GM12878 (cell line): Measurements from ENCODE around the gene ITPR2. TPM values are rescaled to one million over a fixed set of nuclear protein-coding genes. Genes with fewer than 3 reads are reported as not detected.

ENCODE experiments used
- ASH2L ChIP-seq: fragments of 300-600, 200-600 bp; sonication (generic); IDR thresholded peaks from 2 replicates; pipeline ENCODE4 v1.6.1; 2017; ENCODE audit warnings: low read depth, mild to moderate bottlenecking, borderline replicate concordance
- ATF3 ChIP-seq: IDR thresholded peaks from 2 replicates; pipeline ENCODE4 v1.6.1; 2011; ENCODE audit warnings: low read depth, mild to moderate bottlenecking, low read length, moderate library complexity, borderline replicate concordance; ENCODE audit errors: extremely low read depth
- ATF7 ChIP-seq: fragments of 450-650 bp; IDR thresholded peaks from 2 replicates; pipeline ENCODE4 v1.6.1; 2016; ENCODE audit warnings: low read depth, mild to moderate bottlenecking
- BACH1 ChIP-seq: fragments of 450-650 bp; IDR thresholded peaks from 2 replicates; pipeline ENCODE4 v1.6.1; 2017; ENCODE audit warnings: mild to moderate bottlenecking, borderline replicate concordance
- BHLHE40 ChIP-seq, 2 experiments: fragments of 450-650 bp in 1 of 2; IDR thresholded peaks; 2 replicates each; pipeline ENCODE4 v1.6.1; 2011 to 2017; ENCODE audit warnings: low read depth in 2 of 2, borderline replicate concordance in 1 of 2, improper control_type of control experiment in 1 of 2, low read length in 1 of 2, mild to moderate bottlenecking in 1 of 2
- CBX3 ChIP-seq: fragments of 200-600 bp; sonication (generic); IDR thresholded peaks from 2 replicates; pipeline ENCODE4 v1.6.1; 2016; ENCODE audit warnings: low read depth, borderline replicate concordance
- CHD1 ChIP-seq: IDR thresholded peaks from 2 replicates; pipeline ENCODE4 v1.6.1; 2012; ENCODE audit warnings: low read depth, low read length, improper control_type of control experiment
- CHD2 ChIP-seq: IDR thresholded peaks from 2 replicates; pipeline ENCODE4 v1.6.1; 2011; ENCODE audit warnings: low read depth, low read length, improper control_type of control experiment, borderline replicate concordance
- CREB1 ChIP-seq: IDR thresholded peaks from 2 replicates; pipeline ENCODE4 v1.6.1; 2012; ENCODE audit warnings: low read depth, mild to moderate bottlenecking, inconsistent platforms
- ELK1 ChIP-seq: IDR thresholded peaks from 2 replicates; pipeline ENCODE4 v1.6.1; 2012; ENCODE audit warnings: low read depth, low read length, improper control_type of control experiment
- FOXK2 ChIP-seq: fragments of 450-650 bp; IDR thresholded peaks from 2 replicates; pipeline ENCODE4 v1.6.1; 2017; ENCODE audit warnings: mild to moderate bottlenecking, moderate library complexity
- GABPA ChIP-seq: IDR thresholded peaks from 2 replicates; pipeline ENCODE4 v1.6.1; 2014; ENCODE audit warnings: antibody characterized with exemption, low read depth, mild to moderate bottlenecking, inconsistent platforms
- HCFC1 ChIP-seq: fragments of 150-350 bp; IDR thresholded peaks from 2 replicates; pipeline ENCODE4 v1.6.1; 2014; ENCODE audit warnings: low read length
- HSF1 ChIP-seq: fragments of 150-350 bp; IDR thresholded peaks from 2 replicates; pipeline ENCODE4 v1.6.1; 2014; ENCODE audit warnings: mild to moderate bottlenecking, low read depth, low read length
- IKZF2 ChIP-seq, 2 experiments: fragments of 450-650 bp; IDR thresholded peaks; 2 replicates each; pipeline ENCODE4 v1.6.1; 2017; ENCODE audit warnings: mild to moderate bottlenecking in 2 of 2, moderate library complexity in 2 of 2
- KAT2A ChIP-seq: conservative IDR thresholded peaks from 2 replicates; pipeline ENCODE4 v1.6.1; 2011; ENCODE audit warnings: low read depth, low read length; ENCODE audit not compliant: control insufficient read depth
- PAX8 ChIP-seq: fragments of 450-650 bp; IDR thresholded peaks from 2 replicates; pipeline ENCODE4 v1.6.1; 2017; ENCODE audit warnings: mild to moderate bottlenecking, moderate library complexity
- POLR2AphosphoS5 ChIP-seq: IDR thresholded peaks from 2 replicates; pipeline ENCODE4 v1.6.1; 2011; ENCODE audit warnings: mild to moderate bottlenecking, low read length, inconsistent platforms
- RAD21 ChIP-seq: IDR thresholded peaks from 2 replicates; pipeline ENCODE4 v1.6.1; 2011; ENCODE audit warnings: mild to moderate bottlenecking, low read depth, low read length, moderate library complexity; ENCODE audit not compliant: insufficient read depth
- RB1 ChIP-seq: fragments of 450-650 bp; formaldehyde crosslinking; IDR thresholded peaks from 2 replicates; pipeline ENCODE4 v1.6.1; 2017; ENCODE audit warnings: mild to moderate bottlenecking, borderline replicate concordance
- SP1 ChIP-seq: IDR thresholded peaks from one replicate; pipeline ENCODE4 v1.6.1; 2011; ENCODE audit warnings: low read depth, low read length
- SRF ChIP-seq, 2 experiments: IDR thresholded peaks; 2 replicates each; pipeline ENCODE4 v1.6.1; 2011; ENCODE audit warnings: low read depth in 2 of 2, low read length in 2 of 2, mild to moderate bottlenecking in 1 of 2, moderate library complexity in 1 of 2
- TCF12 ChIP-seq: IDR thresholded peaks from 2 replicates; pipeline ENCODE4 v1.6.1; 2011; ENCODE audit warnings: low read depth, mild to moderate bottlenecking, low read length
- ZBED1 ChIP-seq: IDR thresholded peaks from 2 replicates; pipeline ENCODE4 v1.6.1; 2016; ENCODE audit warnings: borderline replicate concordance
- ZNF217 ChIP-seq: fragments of 450-650 bp; IDR thresholded peaks from 2 replicates; pipeline ENCODE4 v1.6.1; 2017; ENCODE audit warnings: antibody characterized with exemption, mild to moderate bottlenecking
- ZNF24 ChIP-seq: fragments of 450-650 bp; IDR thresholded peaks from 2 replicates; pipeline ENCODE4 v1.6.1; 2017; ENCODE audit warnings: antibody characterized with exemption, mild to moderate bottlenecking
- polyA plus RNA-seq, 11 experiments: library from polyadenylated mRNA; depleted of rRNA in 4 of 11; unstranded in 6 of 11; stranded (reverse) in 5 of 11; fragments of >200 nt; fragmentation: Nextera tagmentation in 4 of 11; fragmentation: Illumina TruSeq in 1 of 11; extraction: Ambion mirVana in 4 of 11; extraction: Trizol in 1 of 11; gene quantifications; 1 replicate in 1 of 11; 2 replicates in 10 of 11; pipeline versions ENCODE4 v1.2.1 to v1.2.3, GENCODE V29; 2011 to 2016; ENCODE audit warnings: inconsistent platforms in 2 of 11, missing spikeins in 2 of 11, low read depth in 1 of 11
- total RNA-seq, 4 experiments: library from RNA; depleted of rRNA in 3 of 4; stranded (reverse); fragments of >200 nt in 3 of 4; fragmentation: Illumina TruSeq in 1 of 4; extraction: Trizol in 1 of 4; gene quantifications; 2 replicates each; pipeline versions ENCODE4 v1.2.1 to v1.2.3, GENCODE V29; 2013 to 2021
- TF ChIP-seq, protein P1 (sequence below): fragments of 450-650 bp; conservative IDR thresholded peaks from 2 replicates; pipeline ENCODE4 v1.6.1; 2017; ENCODE audit warnings: mild to moderate bottlenecking, moderate library complexity

Gene ITPR2
- total and polyA plus RNA-seq, 10 of the 15 experiments (the other 5 are each of a cell fraction or from before 2014, with no cell fraction given), result 7.5 to 76.2 (median 47.1) TPM

DNA sequence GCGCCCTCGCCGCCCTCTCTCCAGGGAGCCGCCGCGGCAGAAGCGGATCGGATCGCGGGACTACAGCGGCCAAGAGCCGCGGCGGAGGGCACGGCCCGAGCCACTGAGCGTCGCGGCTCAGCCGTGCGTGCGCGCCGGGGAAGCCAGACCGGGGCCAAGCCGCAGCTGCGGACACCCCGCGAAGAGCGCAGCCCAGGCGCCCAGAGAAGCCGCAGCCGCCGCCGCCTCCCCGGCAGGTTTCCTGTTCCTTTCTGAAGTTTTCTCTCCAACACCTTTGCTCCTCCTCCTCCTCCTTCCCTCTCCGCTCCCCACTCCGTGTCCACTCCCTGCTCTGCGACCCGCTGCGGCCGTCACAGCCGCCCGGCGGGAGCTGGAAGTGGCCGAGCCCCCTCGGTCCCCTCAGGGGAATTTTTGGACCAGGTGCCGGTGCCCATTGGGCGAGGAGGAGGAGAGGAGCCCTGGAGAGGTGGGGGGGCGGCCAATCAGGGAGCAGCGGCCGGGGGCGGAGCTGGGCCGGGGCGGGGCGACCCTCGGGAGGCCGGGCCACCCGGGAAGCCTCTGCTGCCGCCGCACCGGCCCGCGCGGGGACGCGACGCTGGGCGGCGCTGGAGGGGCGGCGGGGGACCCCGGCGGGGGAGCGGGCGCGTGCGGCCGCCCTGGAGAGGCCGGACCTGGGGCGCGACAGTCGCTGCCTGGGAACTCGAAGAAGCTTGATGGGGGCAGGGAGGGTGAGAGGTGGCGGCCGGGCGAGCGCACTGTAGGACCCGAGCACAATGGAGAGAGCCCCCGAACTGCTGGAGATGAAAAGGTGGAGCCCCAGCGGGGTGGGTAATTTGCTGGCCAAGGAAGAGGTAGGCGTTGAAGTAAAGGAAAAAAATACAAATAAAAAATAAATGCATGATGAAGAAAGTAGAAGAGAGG, at the start of gene ITPR2 (continued):
- TF ChIP-seq ATF7 (no peak), FOXK2 (no peak), ZNF217 (no peak), ATF3 (no peak), ZBED1 (no peak), HCFC1 (0 out of 2 replicates have a peak, but pooled peaks have one; percentile 13), POLR2AphosphoS5 (peak; percentile 76; the same call in 1 of the 2 replicates), CBX3 (no peak), PAX8 (no peak), TCF12 (0 out of 2 replicates have a peak, but pooled peaks have one; percentile 5), BHLHE40 (IDR thresholded peaks at IDR 0.05; ENCODE audit: borderline replicate concordance in 1 of 2, low read depth in 2 of 2, low read length in 1 of 2) (peak; percentile 26 to 79; a peak in 3 of 4 replicates), ASH2L (0 out of 2 replicates have a peak, but pooled peaks have one; percentile 66), CREB1 (0 out of 2 replicates have a peak, but pooled peaks have one; percentile 46), BACH1 (peak; percentile 56), ELK1 (no peak), KAT2A (no peak), IKZF2 (IDR thresholded peaks at IDR 0.05) (peak; percentile 75 to 82), RB1 (peak; percentile 36; the same call in 1 of the 2 replicates), SRF (IDR thresholded peaks at IDR 0.05; ENCODE audit: low read depth in 2 of 2, low read length in 2 of 2) (no peak), RAD21 (peak; percentile 61), HSF1 (no peak), CHD2 (peak; percentile 52; the same call in 1 of the 2 replicates), SP1 (peak; percentile 33), ZNF24 (no peak), CHD1 (peak; percentile 67; the same call in 1 of the 2 replicates), GABPA (no peak)
- TF ChIP-seq, protein P1, sequence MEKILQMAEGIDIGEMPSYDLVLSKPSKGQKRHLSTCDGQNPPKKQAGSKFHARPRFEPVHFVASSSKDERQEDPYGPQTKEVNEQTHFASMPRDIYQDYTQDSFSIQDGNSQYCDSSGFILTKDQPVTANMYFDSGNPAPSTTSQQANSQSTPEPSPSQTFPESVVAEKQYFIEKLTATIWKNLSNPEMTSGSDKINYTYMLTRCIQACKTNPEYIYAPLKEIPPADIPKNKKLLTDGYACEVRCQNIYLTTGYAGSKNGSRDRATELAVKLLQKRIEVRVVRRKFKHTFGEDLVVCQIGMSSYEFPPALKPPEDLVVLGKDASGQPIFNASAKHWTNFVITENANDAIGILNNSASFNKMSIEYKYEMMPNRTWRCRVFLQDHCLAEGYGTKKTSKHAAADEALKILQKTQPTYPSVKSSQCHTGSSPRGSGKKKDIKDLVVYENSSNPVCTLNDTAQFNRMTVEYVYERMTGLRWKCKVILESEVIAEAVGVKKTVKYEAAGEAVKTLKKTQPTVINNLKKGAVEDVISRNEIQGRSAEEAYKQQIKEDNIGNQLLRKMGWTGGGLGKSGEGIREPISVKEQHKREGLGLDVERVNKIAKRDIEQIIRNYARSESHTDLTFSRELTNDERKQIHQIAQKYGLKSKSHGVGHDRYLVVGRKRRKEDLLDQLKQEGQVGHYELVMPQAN, result peak; percentile 67
